Activated T-cell treated with anti-CD3 and anti-CD28 coated beads, Interleukin-2, amount 50 U/mL, for 24 hours (primary cell): ENCODE measurements around the gene GDF10.
A peak's percentile ranks its signal among the peaks of the same experiment; 100 is the strongest.

ENCODE experiments used
- DNase-seq: peaks from one replicate; pipeline ENCODE4 v3.0.0-alpha.2; 2020
- H3K27ac Mint-ChIP-seq: 2 replicates; pipeline ENCODE4 v1.8.0; 2020; ENCODE audit warnings: mild to moderate bottlenecking, mixed read lengths
- H3K27me3 Mint-ChIP-seq: 2 replicates; pipeline ENCODE4 v1.8.0; 2020; ENCODE audit warnings: mixed read lengths
- H3K36me3 Mint-ChIP-seq: 2 replicates; pipeline ENCODE4 v1.8.0; 2020; ENCODE audit warnings: low read depth, mixed read lengths
- H3K4me1 Mint-ChIP-seq: 2 replicates; pipeline ENCODE4 v1.8.0; 2020; ENCODE audit warnings: low read depth, mixed read lengths
- H3K4me3 Mint-ChIP-seq: 2 replicates; pipeline ENCODE4 v1.8.0; 2020; ENCODE audit warnings: mild to moderate bottlenecking, moderate library complexity, mixed read lengths
- H3K9me3 Mint-ChIP-seq: 2 replicates; pipeline ENCODE4 v1.8.0; 2020; ENCODE audit warnings: mixed read lengths

The GDF10 gene

GRCh38 chr10:47295411-47295810 is 4.6 kb upstream of the GDF10 start:
- Mint-ChIP-seq H3K4me1 (peaks cover 5% of the 10 kb centered on the region), H3K27me3 (peaks cover 12% of the 10 kb centered on the region), H3K4me3 (no peak overlapping the region), H3K9me3 (no peaks in the 10 kb centered on the region), H3K27ac (no peak overlapping the region), H3K36me3 (no peaks in the 10 kb centered on the region)
- DNase-seq = no peak

GRCh38 chr10:47296156-47296894 is 3.7 kb upstream of the GDF10 start:
- H3K27ac Mint-ChIP-seq = no peak overlapping the region
- H3K4me3 Mint-ChIP-seq = no peak overlapping the region
- H3K27me3 Mint-ChIP-seq = peaks cover 19% of the 10 kb centered on the region
- H3K9me3 Mint-ChIP-seq = no peaks in the 10 kb centered on the region
- H3K36me3 Mint-ChIP-seq = no peaks in the 10 kb centered on the region
- H3K4me1 Mint-ChIP-seq = peaks cover 9% of the 10 kb centered on the region
- no peak for DNase-seq

DNA sequence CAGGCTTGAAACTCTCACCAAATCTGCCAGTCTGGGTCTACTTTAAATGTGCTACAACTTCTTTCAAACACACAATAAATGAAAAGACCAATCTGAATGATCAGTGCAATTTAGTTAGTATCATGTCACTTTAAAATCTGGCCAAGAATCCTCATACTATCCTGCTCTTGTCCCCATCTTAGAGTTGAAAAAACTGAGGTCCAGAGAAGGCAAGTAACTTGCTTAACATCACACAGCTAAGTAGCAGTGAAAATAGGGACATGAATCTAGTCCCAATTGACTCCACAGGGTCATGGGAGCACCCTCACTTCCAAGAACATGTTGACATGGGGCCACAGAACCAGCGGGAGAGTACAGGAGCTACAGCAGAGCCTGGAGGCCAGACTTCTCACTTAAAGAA is 3.1 kb upstream of the GDF10 start:
- no peaks in the 10 kb centered on the region for H3K36me3 Mint-ChIP-seq
- peaks cover 21% of the 10 kb centered on the region for H3K27me3 Mint-ChIP-seq
- no peak overlapping the region for H3K4me3 Mint-ChIP-seq
- peaks cover 9% of the 10 kb centered on the region for H3K4me1 Mint-ChIP-seq
- no peaks in the 10 kb centered on the region for H3K9me3 Mint-ChIP-seq
- no peak overlapping the region for H3K27ac Mint-ChIP-seq
- no peak for DNase-seq

- Mint-ChIP-seq H3K36me3 (no peaks in the 10 kb centered on the region), H3K27ac (no peak overlapping the region), H3K4me3 (no peak overlapping the region), H3K4me1 (peaks cover 14% of the 10 kb centered on the region), H3K9me3 (no peaks in the 10 kb centered on the region), H3K27me3 (peaks cover 25% of the 10 kb centered on the region)
- DNase-seq = no peak
Observed at GRCh38 chr10:47297866-47298540, 2.0 kb upstream of the GDF10 start.

GRCh38 chr10:47298715-47299114 is 1.3 kb upstream of the GDF10 start:
- no peaks in the 10 kb centered on the region for H3K36me3 Mint-ChIP-seq
- H3K9me3 Mint-ChIP-seq = no peaks in the 10 kb centered on the region
- no peak overlapping the region for H3K4me3 Mint-ChIP-seq
- peaks cover 25% of the 10 kb centered on the region for H3K27me3 Mint-ChIP-seq
- H3K4me1 Mint-ChIP-seq = peaks cover 14% of the 10 kb centered on the region
- no peak for DNase-seq
- no peak overlapping the region for H3K27ac Mint-ChIP-seq

DNA sequence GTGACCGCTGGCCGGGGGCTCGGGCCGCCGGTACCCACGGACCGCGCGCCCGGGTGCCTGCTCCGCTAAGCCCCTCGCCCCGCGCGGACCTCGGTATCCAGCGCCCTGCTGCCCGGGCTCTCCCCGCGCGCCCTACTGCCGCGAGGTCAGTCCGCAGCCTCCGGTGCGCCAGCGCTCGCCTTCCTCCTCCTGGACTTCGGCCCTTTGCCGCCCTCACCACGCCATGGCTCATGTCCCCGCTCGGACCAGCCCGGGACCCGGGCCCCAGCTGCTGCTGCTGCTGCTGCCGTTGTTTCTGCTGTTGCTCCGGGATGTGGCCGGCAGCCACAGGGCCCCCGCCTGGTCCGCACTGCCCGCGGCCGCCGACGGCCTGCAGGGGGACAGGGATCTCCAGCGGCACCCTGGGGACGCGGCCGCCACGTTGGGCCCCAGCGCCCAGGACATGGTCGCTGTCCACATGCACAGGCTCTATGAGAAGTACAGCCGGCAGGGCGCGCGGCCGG is 483 bp downstream of the GDF10 start:
- Mint-ChIP-seq H3K4me3 (peak overlapping the region; percentile 67), H3K27ac (no peak overlapping the region), H3K9me3 (no peaks in the 10 kb centered on the region), H3K27me3 (peaks cover 25% of the 10 kb centered on the region), H3K36me3 (no peaks in the 10 kb centered on the region), H3K4me1 (peaks cover 14% of the 10 kb centered on the region)
- DNase-seq = no peak

DNA sequence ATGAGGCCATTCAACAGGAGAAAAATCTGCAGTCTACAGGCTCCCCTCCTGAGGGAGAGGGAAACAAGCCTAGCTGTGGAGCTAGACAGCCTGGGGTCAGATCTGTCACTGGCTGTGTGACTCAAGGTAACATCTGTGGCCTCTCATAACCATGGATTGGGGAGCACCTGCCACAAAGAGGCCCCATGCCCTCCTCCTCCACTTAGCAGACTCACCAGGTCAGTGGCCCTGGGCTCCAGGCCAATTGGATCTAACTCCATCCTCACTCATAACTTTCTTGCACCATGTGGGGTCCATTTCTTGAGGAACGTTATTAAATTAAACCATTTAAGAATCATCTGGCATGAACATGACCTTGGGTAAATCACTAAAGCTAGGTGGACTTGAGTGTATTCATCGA is 1.8 kb downstream of the GDF10 start:
- DNase-seq = peak; percentile 18
- H3K4me3 Mint-ChIP-seq = no peak overlapping the region
- H3K27me3 Mint-ChIP-seq = peaks cover 25% of the 10 kb centered on the region
- no peaks in the 10 kb centered on the region for H3K9me3 Mint-ChIP-seq
- H3K27ac Mint-ChIP-seq = no peak overlapping the region
- H3K36me3 Mint-ChIP-seq = no peaks in the 10 kb centered on the region
- peaks cover 17% of the 10 kb centered on the region for H3K4me1 Mint-ChIP-seq

- Mint-ChIP-seq H3K4me1 (peaks cover 26% of the 10 kb centered on the region), H3K4me3 (no peak overlapping the region), H3K9me3 (no peaks in the 10 kb centered on the region), H3K27ac (no peak overlapping the region), H3K27me3 (peaks cover 22% of the 10 kb centered on the region), H3K36me3 (no peaks in the 10 kb centered on the region)
- DNase-seq = peak; percentile 29
Observed at GRCh38 chr10:47303105-47303504, 3.1 kb downstream of the GDF10 start.

- Mint-ChIP-seq H3K9me3 (no peaks in the 10 kb centered on the region), H3K27me3 (peaks cover 20% of the 10 kb centered on the region), H3K36me3 (no peaks in the 10 kb centered on the region), H3K4me1 (peaks cover 26% of the 10 kb centered on the region), H3K27ac (no peak overlapping the region), H3K4me3 (no peak overlapping the region)
- DNase-seq = peak; percentile 22
Observed at GRCh38 chr10:47303866-47304265, 3.9 kb downstream of the GDF10 start.

DNA sequence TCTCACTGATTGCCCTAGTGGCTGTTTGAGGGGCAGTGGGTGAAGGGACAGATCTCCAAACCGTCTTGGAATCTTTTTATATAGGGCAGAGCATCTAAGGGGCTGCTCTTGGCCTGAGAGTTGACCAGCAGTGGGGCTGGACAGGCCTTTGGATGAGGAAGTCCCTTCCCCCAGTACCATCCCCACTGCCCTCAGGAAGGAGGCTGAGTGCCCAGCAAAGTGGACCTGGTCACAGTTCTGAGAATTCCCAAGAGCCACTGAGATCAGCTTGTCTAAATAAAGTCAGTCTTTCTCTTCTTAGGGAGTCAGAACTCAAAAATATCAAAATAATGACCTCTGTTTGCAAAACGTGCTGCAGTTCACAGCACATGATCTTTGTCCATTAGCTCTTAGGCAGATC is 5.6 kb downstream of the GDF10 start:
- Mint-ChIP-seq H3K27me3 (peaks cover 13% of the 10 kb centered on the region), H3K36me3 (no peaks in the 10 kb centered on the region)

DNA sequence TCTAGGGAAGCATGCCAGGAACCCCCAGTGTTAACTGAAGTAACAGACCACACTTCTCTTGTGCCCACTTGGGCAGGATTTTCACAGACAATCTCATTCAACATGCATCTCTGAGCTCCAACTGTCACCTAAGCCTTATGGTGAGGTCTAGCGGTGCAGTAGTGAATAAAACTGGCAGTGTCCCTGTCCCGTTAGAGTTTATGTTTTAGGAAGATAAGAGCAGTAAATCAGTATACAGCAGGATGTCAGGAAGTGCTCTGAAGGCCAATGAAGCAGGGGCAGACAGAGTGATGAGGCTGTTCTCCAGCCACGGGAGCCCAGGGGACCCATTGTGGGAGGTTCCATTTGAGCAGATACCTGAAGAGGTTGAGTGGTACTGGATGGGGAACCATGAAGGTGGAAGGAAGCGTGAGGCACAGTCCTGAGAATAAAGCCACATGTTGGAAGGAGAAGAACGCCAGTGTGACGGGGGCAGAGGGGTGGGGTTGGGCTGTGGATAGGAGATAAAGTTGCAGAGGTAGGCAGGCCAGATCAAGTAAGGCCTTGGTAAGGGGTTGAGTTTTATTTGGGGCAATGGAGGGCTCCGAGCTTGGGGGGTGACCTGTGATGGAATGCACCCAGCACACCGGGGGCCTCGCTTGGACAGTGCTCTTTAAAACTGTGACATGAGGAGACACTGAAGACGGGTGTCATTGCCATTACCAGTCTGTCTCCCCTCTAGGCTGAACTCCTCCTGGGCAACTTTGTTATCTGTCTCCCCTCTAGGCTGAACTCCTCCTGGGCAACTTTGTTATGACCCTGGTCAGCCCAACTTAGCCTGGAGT is 6.6 kb downstream of the GDF10 start:
- Mint-ChIP-seq H3K4me3 (no peak overlapping the region), H3K4me1 (peaks cover 30% of the 10 kb centered on the region), H3K9me3 (no peaks in the 10 kb centered on the region), H3K36me3 (no peaks in the 10 kb centered on the region), H3K27ac (no peak overlapping the region), H3K27me3 (peaks cover 7% of the 10 kb centered on the region)
- DNase-seq = no peak

More for the DNA sequence above, 5.6 kb downstream of the GDF10 start:
- no peak overlapping the region for H3K4me3 Mint-ChIP-seq
- H3K27ac Mint-ChIP-seq = no peak overlapping the region
- no peaks in the 10 kb centered on the region for H3K9me3 Mint-ChIP-seq
- no peak for DNase-seq
- H3K4me1 Mint-ChIP-seq = peaks cover 24% of the 10 kb centered on the region

- H3K27ac Mint-ChIP-seq = no peak overlapping the region
Observed at GRCh38 chr10:47307381-47307780, 7.4 kb downstream of the GDF10 start.

GRCh38 chr10:47308775-47309174 is 8.8 kb downstream of the GDF10 start:
- peaks cover 32% of the 10 kb centered on the region for H3K4me1 Mint-ChIP-seq
- H3K36me3 Mint-ChIP-seq = no peaks in the 10 kb centered on the region
- H3K9me3 Mint-ChIP-seq = no peaks in the 10 kb centered on the region
- DNase-seq = no peak
- H3K27me3 Mint-ChIP-seq = no peaks in the 10 kb centered on the region
- no peak overlapping the region for H3K4me3 Mint-ChIP-seq
- H3K27ac Mint-ChIP-seq = no peak overlapping the region

More at GRCh38 chr10:47307381-47307780, 7.4 kb downstream of the GDF10 start:
- Mint-ChIP-seq H3K4me3 (no peak overlapping the region), H3K27me3 (peaks cover under 1% of the 10 kb centered on the region), H3K9me3 (no peaks in the 10 kb centered on the region), H3K36me3 (no peaks in the 10 kb centered on the region), H3K4me1 (peaks cover 33% of the 10 kb centered on the region)
- no peak for DNase-seq

DNA sequence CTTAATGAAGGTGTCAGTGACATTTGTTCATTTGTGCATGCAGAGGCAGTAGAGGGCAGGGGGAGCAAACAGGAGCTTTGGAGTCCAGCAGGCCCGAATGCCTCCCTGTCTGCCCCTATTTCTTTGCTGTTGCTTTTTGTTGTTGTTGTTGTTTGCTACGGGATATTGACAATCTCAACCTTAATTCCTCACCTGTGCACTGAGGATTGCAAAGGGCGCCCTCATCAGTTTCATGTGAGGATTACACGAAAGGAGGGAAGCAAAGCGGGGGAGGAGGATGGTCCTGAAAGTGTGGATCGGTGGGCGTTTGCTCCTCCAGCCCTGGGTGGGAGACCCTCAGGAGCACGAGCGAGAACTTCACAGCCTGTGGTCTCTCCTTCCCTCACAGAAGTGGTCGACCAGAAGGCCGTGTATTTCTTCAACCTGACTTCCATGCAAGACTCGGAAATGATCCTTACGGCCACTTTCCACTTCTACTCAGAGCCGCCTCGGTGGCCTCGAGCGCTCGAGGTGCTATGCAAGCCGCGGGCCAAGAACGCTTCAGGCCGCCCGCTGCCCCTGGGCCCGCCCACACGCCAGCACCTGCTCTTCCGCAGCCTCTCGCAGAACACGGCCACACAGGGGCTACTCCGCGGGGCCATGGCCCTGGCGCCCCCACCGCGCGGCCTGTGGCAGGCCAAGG is 9.6 kb downstream of the GDF10 start:
- Mint-ChIP-seq H3K4me3 (no peak overlapping the region), H3K4me1 (peaks cover 32% of the 10 kb centered on the region)

More for the DNA sequence above, 9.6 kb downstream of the GDF10 start:
- no peak for DNase-seq
- Mint-ChIP-seq H3K36me3 (no peaks in the 10 kb centered on the region), H3K27ac (no peak overlapping the region), H3K27me3 (no peaks in the 10 kb centered on the region), H3K9me3 (no peaks in the 10 kb centered on the region)
